Subcutaneous adipose tissue (tissue), 4 donors: ENCODE data around the gene ZNF625. TPM values are rescaled to one million over a fixed set of nuclear protein-coding genes. Genes with fewer than 3 reads are reported as not detected.

Experiments
- total RNA-seq, 4 donors: library from RNA; depleted of rRNA; stranded (reverse); fragments of >200 nt; gene quantifications; one replicate each; pipeline ENCODE4 v1.1.0, GENCODE V29; 2016
- TF ChIP-seq, protein P1 (sequence below): fragments of 450-650 bp; IDR thresholded peaks from one replicate; pipeline ENCODE4 v1.5.1; 2016; ENCODE audit warnings: low read depth, mild to moderate bottlenecking, control low read depth, antibody characterized with exemption, moderate library complexity

ZNF625 gene
- 1 to 10 TPM; 3.1 to 5.8 (median 4.4) TPM for total RNA-seq

DNA sequence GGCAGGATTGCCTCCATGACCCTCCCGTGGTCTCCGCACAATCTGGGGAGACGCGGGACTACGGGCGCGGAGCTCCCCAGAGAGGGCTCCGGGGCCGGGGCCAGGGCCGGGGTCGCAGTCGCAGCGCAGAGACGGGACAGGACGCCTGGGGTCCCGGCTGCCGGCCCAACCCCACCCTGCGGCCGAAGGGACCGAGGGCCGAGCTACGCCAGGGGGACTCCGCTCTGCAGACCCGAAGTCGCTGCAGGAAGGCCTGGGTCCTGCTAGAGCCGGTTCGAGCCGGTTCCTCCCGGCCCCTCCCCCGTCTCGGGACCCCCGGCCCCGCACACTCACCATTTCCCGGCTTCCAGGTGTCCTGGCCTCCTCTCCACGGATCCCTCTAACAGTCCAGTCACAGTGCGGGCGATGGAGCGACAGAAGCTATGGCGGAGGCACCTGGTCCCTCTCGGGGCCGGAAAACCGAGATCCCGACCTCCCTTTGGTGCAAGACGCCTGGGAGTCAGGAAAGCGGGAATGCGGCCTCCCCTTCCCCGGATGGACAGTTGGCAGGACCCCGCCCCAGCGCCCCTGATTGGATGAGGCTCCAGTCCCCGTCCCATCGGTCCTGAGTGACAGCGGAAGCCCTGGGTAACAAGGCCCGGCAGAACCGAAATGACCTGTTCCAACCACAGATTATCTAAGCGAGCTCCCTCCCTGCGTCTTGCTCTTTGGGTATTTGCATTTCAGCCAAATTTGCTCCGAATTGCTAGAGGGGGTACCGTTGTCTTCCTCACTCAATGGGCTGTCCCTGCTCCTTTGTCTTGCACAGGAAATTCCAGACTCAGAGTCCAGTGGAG is at the start of gene ZNF625:
ZNF625 (minus strand) TSS at position 512 of the 836 bp plus-strand sequence; CDS start at position 336, 176 bp downstream.
- TF ChIP-seq, protein P1, sequence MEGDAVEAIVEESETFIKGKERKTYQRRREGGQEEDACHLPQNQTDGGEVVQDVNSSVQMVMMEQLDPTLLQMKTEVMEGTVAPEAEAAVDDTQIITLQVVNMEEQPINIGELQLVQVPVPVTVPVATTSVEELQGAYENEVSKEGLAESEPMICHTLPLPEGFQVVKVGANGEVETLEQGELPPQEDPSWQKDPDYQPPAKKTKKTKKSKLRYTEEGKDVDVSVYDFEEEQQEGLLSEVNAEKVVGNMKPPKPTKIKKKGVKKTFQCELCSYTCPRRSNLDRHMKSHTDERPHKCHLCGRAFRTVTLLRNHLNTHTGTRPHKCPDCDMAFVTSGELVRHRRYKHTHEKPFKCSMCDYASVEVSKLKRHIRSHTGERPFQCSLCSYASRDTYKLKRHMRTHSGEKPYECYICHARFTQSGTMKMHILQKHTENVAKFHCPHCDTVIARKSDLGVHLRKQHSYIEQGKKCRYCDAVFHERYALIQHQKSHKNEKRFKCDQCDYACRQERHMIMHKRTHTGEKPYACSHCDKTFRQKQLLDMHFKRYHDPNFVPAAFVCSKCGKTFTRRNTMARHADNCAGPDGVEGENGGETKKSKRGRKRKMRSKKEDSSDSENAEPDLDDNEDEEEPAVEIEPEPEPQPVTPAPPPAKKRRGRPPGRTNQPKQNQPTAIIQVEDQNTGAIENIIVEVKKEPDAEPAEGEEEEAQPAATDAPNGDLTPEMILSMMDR: no peak

DNA sequence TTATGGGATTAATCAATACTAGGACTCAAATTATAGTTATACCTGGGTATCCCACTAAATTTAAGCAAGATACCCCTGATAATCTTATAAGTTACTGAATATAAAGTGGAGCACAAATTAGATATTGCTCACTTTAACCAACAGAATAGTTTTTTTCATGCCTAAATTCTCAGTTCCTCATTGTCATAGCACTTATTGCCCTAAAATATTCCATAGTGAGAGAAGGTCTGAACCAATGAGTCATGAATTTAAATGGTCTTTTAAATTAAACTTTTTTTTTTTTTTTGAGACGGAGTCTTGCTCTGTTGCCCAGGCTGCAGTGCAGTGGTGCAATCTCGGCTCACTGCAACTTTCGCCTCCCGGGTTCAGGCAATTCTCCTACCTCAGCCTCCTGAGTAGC is 48.8 kb upstream of the ZNF625 start:
- TF ChIP-seq, protein P1: no peak

DNA sequence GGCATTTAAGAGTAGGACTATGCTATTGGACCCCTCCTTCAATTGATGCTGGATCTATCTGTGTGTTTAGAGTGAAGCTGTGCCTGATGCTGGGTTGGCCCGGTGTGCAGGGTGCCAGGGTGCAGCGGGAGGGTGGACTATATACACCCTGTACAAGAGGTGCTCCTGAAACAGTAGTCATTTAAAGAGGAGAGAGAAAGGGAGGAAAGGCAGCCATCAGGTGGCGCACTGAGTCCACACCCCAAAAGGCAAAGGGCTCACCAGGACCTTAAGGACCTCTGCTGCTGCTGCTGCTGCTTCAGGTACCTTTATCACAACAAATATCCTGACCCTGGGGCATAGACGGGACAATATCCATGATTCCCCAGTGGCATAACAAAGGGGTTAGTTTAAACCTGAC is 45.7 kb upstream of the ZNF625 start:
- TF ChIP-seq, protein P1: no peak

DNA sequence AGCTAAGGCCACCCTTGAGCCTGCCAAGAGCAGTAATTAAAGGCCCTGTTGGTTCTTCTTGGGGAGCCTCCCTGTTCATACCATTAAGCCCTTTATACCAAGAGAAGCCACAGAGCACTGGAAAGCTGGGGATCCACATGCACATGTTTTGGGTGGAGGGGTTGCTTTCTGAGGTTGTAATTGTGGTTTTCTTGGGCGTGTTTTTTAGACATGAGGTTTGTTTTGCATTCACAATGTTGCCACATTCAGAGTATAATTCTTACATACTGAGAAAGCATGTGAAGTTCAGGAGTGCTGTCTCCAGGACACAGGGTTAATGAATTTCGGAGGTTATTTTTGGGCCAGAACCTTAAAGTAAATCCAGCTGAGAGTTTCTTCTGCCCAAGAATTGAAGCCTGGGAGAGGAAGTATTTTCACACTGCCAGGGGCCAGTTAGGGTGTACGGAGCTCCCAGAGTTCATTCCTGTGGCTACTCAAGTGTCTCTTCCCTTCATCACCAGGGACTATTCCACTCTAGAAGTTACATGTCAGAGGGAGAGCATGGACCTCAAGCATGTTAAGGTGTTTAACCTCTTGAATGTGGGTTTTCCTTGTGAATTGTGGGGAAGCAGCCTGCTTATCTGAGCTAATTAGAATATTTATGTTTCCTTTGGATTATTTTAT is 43.4 kb upstream of the ZNF625 start:
- TF ChIP-seq, protein P1: no peak

DNA sequence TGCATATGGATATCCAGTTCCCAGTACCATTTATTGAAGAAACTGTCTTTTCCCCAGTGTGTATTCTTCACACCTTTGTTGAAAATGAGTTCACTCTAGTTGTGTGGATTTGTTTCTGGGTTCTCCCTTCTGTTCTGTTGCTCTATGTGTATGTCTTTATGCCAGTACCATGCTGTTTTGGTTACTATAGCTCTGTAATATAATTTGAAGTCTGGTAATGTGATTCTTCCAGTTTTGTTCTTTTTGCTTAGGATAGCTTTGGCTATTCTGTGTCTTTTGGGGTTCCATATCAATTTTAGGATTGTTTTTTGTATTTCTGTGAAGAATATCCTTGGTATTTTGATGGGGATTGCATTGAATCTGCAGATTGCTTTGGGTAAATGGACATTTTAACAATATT is 41.6 kb upstream of the ZNF625 start:
- TF ChIP-seq, protein P1: no peak

- TF ChIP-seq, protein P1: no peak
These were observed 38.5 kb upstream of the ZNF625 start for GRCh38 chr19:12194827-12195731.
